ENCODE data around the gene ITPRID2.

GRCh38 chr2:181978351-181979150 lies 87.0 kb downstream of the ITPRID2 start:
- no peak for TF ChIP-seq CTCF (IDR thresholded peaks at IDR 0.05 in 2 of 3, conservative IDR thresholded peaks at IDR 0.05 in 1 of 3; ENCODE audit: control insufficient read depth in 2 of 3, extremely low read depth in 1 of 3, insufficient read depth in 1 of 3, low read depth in 3 of 3, low read length in 3 of 3)
- TF ChIP-seq RAD21 (IDR thresholded peaks at IDR 0.05; ENCODE audit: insufficient read depth, low read depth, low read length), result no peak
- no peak for TF ChIP-seq TAF1 (IDR thresholded peaks at IDR 0.05; ENCODE audit: borderline replicate concordance, low read depth, low read length)
- no peak for TF ChIP-seq USF1 (IDR thresholded peaks at IDR 0.05; ENCODE audit: borderline replicate concordance, extremely low read length, insufficient read depth, low read depth, low read length)
- TF ChIP-seq EZH2 (IDR thresholded peaks at IDR 0.05; ENCODE audit: borderline replicate concordance, control insufficient read depth, low read depth, low read length), result no peak
- TF ChIP-seq HDAC6 (IDR thresholded peaks at IDR 0.05; ENCODE audit: unreplicated experiment), result no peak
- TF ChIP-seq POLR2A (IDR thresholded peaks at IDR 0.05; ENCODE audit: low read depth, low read length), result no peak
